ENCODE measurements around the gene ALDH1B1. TPM values are rescaled to one million over a fixed set of nuclear protein-coding genes. Genes with fewer than 3 reads are reported as not detected.

The ALDH1B1 gene
- total and polyA plus RNA-seq, 2 of the 13 experiments (the other 11 are each of a cell fraction or from before 2014, with no cell fraction given): 45.1 to 125 TPM

GRCh38 chr9:38367898-38368297, 24.6 kb upstream of the ALDH1B1 start:
- no peak for ATAC-seq
- Histone ChIP-seq H3K4me1 (ENCODE audit: insufficient read depth, low read length) (peaks cover 8% of the 10 kb centered on the region), H3K27ac (ENCODE audit: extremely low read length, insufficient read depth, low read length) (no peak overlapping the region), H3K4me2 (ENCODE audit: low read depth, low read length) (no peak overlapping the region), H2AFZ (ENCODE audit: low read length) (no peak overlapping the region), H3K79me2 (ENCODE audit: insufficient read depth, low read length) (no peaks in the 10 kb centered on the region), H3K9me3 (ENCODE audit: low read length) (no peaks in the 10 kb centered on the region), H3K4me3 (replicated peaks in 1 of 3; ENCODE audit: insufficient read depth in 1 of 3, low read depth in 2 of 3, low read length in 3 of 3) (no peak overlapping the region), H3K9ac (ENCODE audit: insufficient read depth, low read depth, low read length) (no peak overlapping the region), H3K27me3 (ENCODE audit: control insufficient read depth in 1 of 2, insufficient read depth in 2 of 2, low read length in 2 of 2) (no peaks in the 10 kb centered on the region), H3K36me3 (replicated peaks in 1 of 2; ENCODE audit: control insufficient read depth in 1 of 2, insufficient read depth in 2 of 2, low read length in 2 of 2) (no peaks in the 10 kb centered on the region), H4K20me1 (ENCODE audit: insufficient read depth, low read length) (no peaks in the 10 kb centered on the region)
- in situ Hi-C loops (cut with HindIII; ENCODE audit: extremely low pct_ligation_motif_present, low pct_unique_long_range_greater_than_20kb) (loop anchor here (10.0 to 25.0 kb wide), 2 partner anchors 623 to 881 kb away; partner anchors contain the start of gene POLR1E), intact Hi-C loops (cut with micrococcal nuclease; ENCODE audit: unreplicated experiment) (no loop called here)
- no peak for DNase-seq (ENCODE audit: low spot score)
- FAIRE-seq: no peak
- BruUV-seq (replicated peaks): no TSS peak
- POLR2A ChIA-PET: no interaction called here
- CTCF ChIA-PET (ENCODE audit: low intra/inter-chr PET ratio, low total read pairs): no interaction called here
- TF ChIP-seq ZNF510 (CRISPR knock-in tag; IDR thresholded peaks at IDR 0.05; ENCODE audit: low read depth): no peak
- TF ChIP-seq FOSL1 (CRISPR knock-in tag; IDR thresholded peaks at IDR 0.05; ENCODE audit: borderline replicate concordance): no peak
- TF ChIP-seq SUZ12 (IDR thresholded peaks at IDR 0.05; ENCODE audit: low read depth, low read length): no peak
- no peak for TF ChIP-seq PRDM15 (CRISPR knock-in tag; IDR thresholded peaks at IDR 0.05)
- TF ChIP-seq EHMT2 (IDR thresholded peaks at IDR 0.05; ENCODE audit: borderline replicate concordance, low read depth, low read length): no peak
- no peak for TF ChIP-seq ZNF296 (CRISPR knock-in tag; conservative IDR thresholded peaks at IDR 0.05)
- no peak for TF ChIP-seq PHB2 (IDR thresholded peaks at IDR 0.05; ENCODE audit: partially characterized antibody)
- no peak for TF ChIP-seq ZNF784 (CRISPR knock-in tag; IDR thresholded peaks at IDR 0.05; ENCODE audit: borderline replicate concordance)

All from HepG2 (cell line).